GM12878 (cell line): Measurements from ENCODE around the gene FAM193B. TPM values are rescaled to one million over a fixed set of nuclear protein-coding genes. Genes with fewer than 3 reads are reported as not detected.
A peak's percentile ranks its signal among the peaks of the same experiment; 100 is the strongest.

Experiments
- BACH1 ChIP-seq: fragments of 450-650 bp; IDR thresholded peaks from 2 replicates; pipeline ENCODE4 v1.6.1; 2017; ENCODE audit warnings: mild to moderate bottlenecking, borderline replicate concordance
- BCL11A ChIP-seq: IDR thresholded peaks from 2 replicates; pipeline ENCODE4 v1.6.1; 2011; ENCODE audit warnings: low read depth, low read length
- BCLAF1 ChIP-seq: fragments of 450-650 bp; IDR thresholded peaks from 2 replicates; pipeline ENCODE4 v1.6.1; 2017; ENCODE audit warnings: antibody characterized with exemption, mild to moderate bottlenecking, moderate library complexity
- CBFB ChIP-seq: IDR thresholded peaks from 2 replicates; pipeline ENCODE4 v1.6.1; 2016; ENCODE audit warnings: antibody characterized with exemption, low read depth
- CHD2 ChIP-seq: IDR thresholded peaks from 2 replicates; pipeline ENCODE4 v1.6.1; 2011; ENCODE audit warnings: low read depth, low read length, improper control_type of control experiment, borderline replicate concordance
- ELK1 ChIP-seq: IDR thresholded peaks from 2 replicates; pipeline ENCODE4 v1.6.1; 2012; ENCODE audit warnings: low read depth, low read length, improper control_type of control experiment
- EZH2 ChIP-seq: IDR thresholded peaks from 2 replicates; pipeline ENCODE4 v1.6.1; 2012; ENCODE audit warnings: low read depth, mild to moderate bottlenecking, control low read depth, inconsistent platforms, low read length, borderline replicate concordance; ENCODE audit not compliant: control insufficient read depth
- LARP7 ChIP-seq: fragments of 450-650 bp; IDR thresholded peaks from 2 replicates; pipeline ENCODE4 v1.6.1; 2017; ENCODE audit warnings: mild to moderate bottlenecking
- MEF2A ChIP-seq: IDR thresholded peaks from 2 replicates; pipeline ENCODE4 v1.6.1; 2011; ENCODE audit warnings: low read depth, mild to moderate bottlenecking, low read length, moderate library complexity; ENCODE audit not compliant: insufficient read depth
- NR2F1 ChIP-seq: fragments of 450-650 bp; conservative IDR thresholded peaks from 2 replicates; pipeline ENCODE4 v1.6.1; 2017; ENCODE audit warnings: mild to moderate bottlenecking
- POLR2AphosphoS5 ChIP-seq: IDR thresholded peaks from 2 replicates; pipeline ENCODE4 v1.6.1; 2011; ENCODE audit warnings: mild to moderate bottlenecking, low read length, inconsistent platforms
- RB1 ChIP-seq: fragments of 450-650 bp; formaldehyde crosslinking; IDR thresholded peaks from 2 replicates; pipeline ENCODE4 v1.6.1; 2017; ENCODE audit warnings: mild to moderate bottlenecking, borderline replicate concordance
- SMARCA5 ChIP-seq: fragments of 450-650 bp; IDR thresholded peaks from 2 replicates; pipeline ENCODE4 v1.6.1; 2017; ENCODE audit warnings: mild to moderate bottlenecking
- TAF1 ChIP-seq: IDR thresholded peaks from 2 replicates; pipeline ENCODE4 v1.6.1; 2011; ENCODE audit warnings: mild to moderate bottlenecking, low read depth, low read length, borderline replicate concordance
- YY1 ChIP-seq: IDR thresholded peaks from 2 replicates; pipeline ENCODE4 v1.6.1; 2011; ENCODE audit warnings: low read depth, mild to moderate bottlenecking, low read length
- ZBED1 ChIP-seq: IDR thresholded peaks from 2 replicates; pipeline ENCODE4 v1.6.1; 2016; ENCODE audit warnings: borderline replicate concordance
- ZNF207 ChIP-seq: fragments of 450-650 bp; IDR thresholded peaks from 2 replicates; pipeline ENCODE4 v1.6.1; 2014; ENCODE audit warnings: antibody characterized with exemption, mild to moderate bottlenecking, borderline replicate concordance
- polyA plus RNA-seq, 11 experiments: library from polyadenylated mRNA; depleted of rRNA in 4 of 11; unstranded in 6 of 11; stranded (reverse) in 5 of 11; fragments of >200 nt; fragmentation: Nextera tagmentation in 4 of 11; fragmentation: Illumina TruSeq in 1 of 11; extraction: Ambion mirVana in 4 of 11; extraction: Trizol in 1 of 11; gene quantifications; 1 replicate in 1 of 11; 2 replicates in 10 of 11; pipeline versions ENCODE4 v1.2.1 to v1.2.3, GENCODE V29; 2011 to 2016; ENCODE audit warnings: inconsistent platforms in 2 of 11, missing spikeins in 2 of 11, low read depth in 1 of 11
- total RNA-seq, 4 experiments: library from RNA; depleted of rRNA in 3 of 4; stranded (reverse); fragments of >200 nt in 3 of 4; fragmentation: Illumina TruSeq in 1 of 4; extraction: Trizol in 1 of 4; gene quantifications; 2 replicates each; pipeline versions ENCODE4 v1.2.1 to v1.2.3, GENCODE V29; 2013 to 2021
- TF ChIP-seq, protein P1 (sequence below): IDR thresholded peaks from 2 replicates; pipeline ENCODE4 v1.6.1; 2012; ENCODE audit warnings: low read depth, low read length, improper control_type of control experiment
- TF ChIP-seq, protein P2 (sequence below): IDR thresholded peaks from 2 replicates; pipeline ENCODE4 v1.6.1; 2012; ENCODE audit warnings: low read depth, low read length, improper control_type of control experiment
- TF ChIP-seq, protein P3 (sequence below): IDR thresholded peaks from 2 replicates; pipeline ENCODE4 v1.6.1; 2011; ENCODE audit warnings: low read depth, mild to moderate bottlenecking, low read length, moderate library complexity, borderline replicate concordance; ENCODE audit errors: extremely low read depth
- TF ChIP-seq, protein P4 (sequence below): fragments of 450-650 bp; formaldehyde crosslinking; IDR thresholded peaks from 2 replicates; pipeline ENCODE4 v1.4.0; 2022; ENCODE audit warnings: mild to moderate bottlenecking, moderate library complexity

The FAM193B gene
- total and polyA plus RNA-seq, 10 of the 15 experiments (the other 5 are each of a cell fraction or from before 2014, with no cell fraction given) = 3.3 to 47.0 (median 25.1) TPM

- TF ChIP-seq RB1 = 0 out of 2 replicates have a peak, but pooled peaks have one; percentile 67
- no peak; the same call in none of the 2 replicates for TF ChIP-seq POLR2AphosphoS5
- TF ChIP-seq ZBED1 = peak; percentile 23; the same call in 1 of the 2 replicates
- TF ChIP-seq NR2F1 = peak; percentile 56; the same call in 1 of the 2 replicates
- 0 out of 2 replicates have a peak, but pooled peaks have one; percentile 2 for TF ChIP-seq BCL11A
- 0 out of 2 replicates have a peak, but pooled peaks have one; percentile 17 for TF ChIP-seq CBFB
- no peak for TF ChIP-seq BCLAF1
- TF ChIP-seq SMARCA5 = peak; percentile 35; the same call in 1 of the 2 replicates
- peak; percentile 48; the same call in 1 of the 2 replicates for TF ChIP-seq CHD2
- TF ChIP-seq, protein P1, sequence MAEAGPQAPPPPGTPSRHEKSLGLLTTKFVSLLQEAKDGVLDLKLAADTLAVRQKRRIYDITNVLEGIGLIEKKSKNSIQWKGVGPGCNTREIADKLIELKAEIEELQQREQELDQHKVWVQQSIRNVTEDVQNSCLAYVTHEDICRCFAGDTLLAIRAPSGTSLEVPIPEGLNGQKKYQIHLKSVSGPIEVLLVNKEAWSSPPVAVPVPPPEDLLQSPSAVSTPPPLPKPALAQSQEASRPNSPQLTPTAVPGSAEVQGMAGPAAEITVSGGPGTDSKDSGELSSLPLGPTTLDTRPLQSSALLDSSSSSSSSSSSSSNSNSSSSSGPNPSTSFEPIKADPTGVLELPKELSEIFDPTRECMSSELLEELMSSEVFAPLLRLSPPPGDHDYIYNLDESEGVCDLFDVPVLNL = no peak
- 0 out of 2 replicates have a peak, but pooled peaks have one; percentile 12 for TF ChIP-seq MEF2A
- TF ChIP-seq ZNF207 = no peak
- peak; percentile 62 for TF ChIP-seq LARP7
- TF ChIP-seq, protein P2, sequence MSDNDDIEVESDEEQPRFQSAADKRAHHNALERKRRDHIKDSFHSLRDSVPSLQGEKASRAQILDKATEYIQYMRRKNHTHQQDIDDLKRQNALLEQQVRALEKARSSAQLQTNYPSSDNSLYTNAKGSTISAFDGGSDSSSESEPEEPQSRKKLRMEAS = peak; percentile 86
- TF ChIP-seq TAF1 = peak; percentile 39; the same call in 1 of the 2 replicates
- no peak for TF ChIP-seq EZH2
- TF ChIP-seq, protein P3, sequence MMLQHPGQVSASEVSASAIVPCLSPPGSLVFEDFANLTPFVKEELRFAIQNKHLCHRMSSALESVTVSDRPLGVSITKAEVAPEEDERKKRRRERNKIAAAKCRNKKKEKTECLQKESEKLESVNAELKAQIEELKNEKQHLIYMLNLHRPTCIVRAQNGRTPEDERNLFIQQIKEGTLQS = peak; percentile 76; the same call in 1 of the 2 replicates
- TF ChIP-seq, protein P4, sequence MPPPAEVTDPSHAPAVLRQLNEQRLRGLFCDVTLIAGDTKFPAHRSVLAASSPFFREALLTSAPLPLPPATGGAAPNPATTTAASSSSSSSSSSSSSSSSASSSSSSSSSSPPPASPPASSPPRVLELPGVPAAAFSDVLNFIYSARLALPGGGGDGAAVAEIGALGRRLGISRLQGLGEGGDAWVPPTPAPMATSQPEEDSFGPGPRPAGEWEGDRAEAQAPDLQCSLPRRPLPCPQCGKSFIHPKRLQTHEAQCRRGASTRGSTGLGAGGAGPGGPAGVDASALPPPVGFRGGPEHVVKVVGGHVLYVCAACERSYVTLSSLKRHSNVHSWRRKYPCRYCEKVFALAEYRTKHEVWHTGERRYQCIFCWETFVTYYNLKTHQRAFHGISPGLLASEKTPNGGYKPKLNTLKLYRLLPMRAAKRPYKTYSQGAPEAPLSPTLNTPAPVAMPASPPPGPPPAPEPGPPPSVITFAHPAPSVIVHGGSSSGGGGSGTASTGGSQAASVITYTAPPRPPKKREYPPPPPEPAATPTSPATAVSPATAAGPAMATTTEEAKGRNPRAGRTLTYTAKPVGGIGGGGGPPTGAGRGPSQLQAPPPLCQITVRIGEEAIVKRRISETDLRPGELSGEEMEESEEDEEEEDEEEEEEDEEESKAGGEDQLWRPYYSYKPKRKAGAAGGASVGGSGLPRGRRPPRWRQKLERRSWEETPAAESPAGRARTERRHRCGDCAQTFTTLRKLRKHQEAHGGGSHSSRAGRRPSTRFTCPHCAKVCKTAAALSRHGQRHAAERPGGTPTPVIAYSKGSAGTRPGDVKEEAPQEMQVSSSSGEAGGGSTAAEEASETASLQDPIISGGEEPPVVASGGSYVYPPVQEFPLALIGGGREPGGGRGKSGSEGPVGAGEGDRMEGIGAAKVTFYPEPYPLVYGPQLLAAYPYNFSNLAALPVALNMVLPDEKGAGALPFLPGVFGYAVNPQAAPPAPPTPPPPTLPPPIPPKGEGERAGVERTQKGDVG (CRISPR knock-in tag) = 0 out of 2 replicates have a peak, but pooled peaks have one; percentile 60
- peak; percentile 43; the same call in 1 of the 2 replicates for TF ChIP-seq BACH1
- TF ChIP-seq YY1 = peak; percentile 16; the same call in 1 of the 2 replicates
- no peak for TF ChIP-seq ELK1
Measured at GRCh38 chr5:177509991-177510566, 44.3 kb downstream of the FAM193B start (continued).
